Right lobe of liver (tissue), 4 donors: ENCODE data around the gene FANK1.

Source experiments
- POLR2A ChIP-seq: fragments of 450-650 bp; IDR thresholded peaks from one replicate; pipeline ENCODE4 v1.6.1; 2017; ENCODE audit warnings: antibody characterized with exemption, mild to moderate bottlenecking
- TF ChIP-seq, protein P1 (sequence below), 4 donors: fragments of 200-600 bp in 3 of 4; fragments of 450-650 bp in 1 of 4; IDR thresholded peaks; one replicate each; pipeline versions ENCODE4 v1.5.1 to v1.8.0; 2016 to 2022; ENCODE audit warnings: antibody characterized with exemption in 4 of 4, mild to moderate bottlenecking in 2 of 4
- donor health status: DM: no; HTN: no; CAD: no.
- donor health status: DM: no; HTN: no; CAD: no.
- donor health status: DM: no; HTN: yes; CAD: no.

DNA sequence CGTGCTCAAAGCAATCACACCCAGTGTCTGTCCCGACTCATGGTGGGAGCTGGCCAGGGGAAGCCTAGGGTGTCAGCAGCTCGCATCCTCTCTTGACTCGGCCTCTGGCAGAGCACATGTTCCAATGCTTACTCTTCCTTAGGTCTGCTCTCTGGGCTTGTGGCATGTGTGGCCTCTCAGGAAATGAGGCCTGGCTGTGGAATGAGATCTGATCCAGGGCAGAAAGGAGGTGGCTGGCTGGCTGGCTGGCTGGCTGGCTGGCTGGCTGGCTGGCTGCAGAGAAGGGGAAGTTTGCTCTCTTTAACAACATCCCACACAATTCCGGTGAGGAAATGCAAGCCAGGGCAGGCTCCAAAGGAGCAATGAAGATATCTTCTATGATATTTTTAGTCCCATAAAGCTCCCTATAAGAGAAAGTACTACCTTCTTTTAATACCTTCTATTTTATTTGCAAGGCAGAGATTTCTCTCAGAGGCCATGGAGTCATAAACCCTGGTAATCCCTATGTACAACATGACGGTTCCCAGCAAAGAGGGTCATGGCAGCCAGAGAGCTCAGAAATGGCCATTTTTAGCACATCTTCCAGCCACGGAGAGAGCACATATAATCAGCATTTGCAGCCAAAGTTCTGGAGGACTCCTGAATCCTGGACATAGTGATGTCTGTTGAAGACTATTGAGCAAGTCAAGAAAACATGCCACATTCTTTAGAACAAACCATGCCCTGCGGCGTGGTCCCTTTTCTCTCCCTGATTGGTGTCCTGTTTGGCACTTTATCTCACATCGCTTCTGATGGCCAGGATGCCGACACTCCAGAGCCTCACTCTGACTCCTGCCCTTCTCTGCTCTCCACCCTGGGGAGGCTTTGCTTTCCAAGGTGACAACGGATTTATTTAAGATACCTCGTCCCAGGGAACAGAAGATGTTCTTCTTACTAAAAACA, 153.7 kb downstream of the FANK1 start:
- TF ChIP-seq, protein P1, sequence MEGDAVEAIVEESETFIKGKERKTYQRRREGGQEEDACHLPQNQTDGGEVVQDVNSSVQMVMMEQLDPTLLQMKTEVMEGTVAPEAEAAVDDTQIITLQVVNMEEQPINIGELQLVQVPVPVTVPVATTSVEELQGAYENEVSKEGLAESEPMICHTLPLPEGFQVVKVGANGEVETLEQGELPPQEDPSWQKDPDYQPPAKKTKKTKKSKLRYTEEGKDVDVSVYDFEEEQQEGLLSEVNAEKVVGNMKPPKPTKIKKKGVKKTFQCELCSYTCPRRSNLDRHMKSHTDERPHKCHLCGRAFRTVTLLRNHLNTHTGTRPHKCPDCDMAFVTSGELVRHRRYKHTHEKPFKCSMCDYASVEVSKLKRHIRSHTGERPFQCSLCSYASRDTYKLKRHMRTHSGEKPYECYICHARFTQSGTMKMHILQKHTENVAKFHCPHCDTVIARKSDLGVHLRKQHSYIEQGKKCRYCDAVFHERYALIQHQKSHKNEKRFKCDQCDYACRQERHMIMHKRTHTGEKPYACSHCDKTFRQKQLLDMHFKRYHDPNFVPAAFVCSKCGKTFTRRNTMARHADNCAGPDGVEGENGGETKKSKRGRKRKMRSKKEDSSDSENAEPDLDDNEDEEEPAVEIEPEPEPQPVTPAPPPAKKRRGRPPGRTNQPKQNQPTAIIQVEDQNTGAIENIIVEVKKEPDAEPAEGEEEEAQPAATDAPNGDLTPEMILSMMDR (IDR thresholded peaks at IDR 0.05), result no peak
- no peak for TF ChIP-seq POLR2A
